ENCODE results near the gene DLL1.

The DLL1 gene

DNA sequence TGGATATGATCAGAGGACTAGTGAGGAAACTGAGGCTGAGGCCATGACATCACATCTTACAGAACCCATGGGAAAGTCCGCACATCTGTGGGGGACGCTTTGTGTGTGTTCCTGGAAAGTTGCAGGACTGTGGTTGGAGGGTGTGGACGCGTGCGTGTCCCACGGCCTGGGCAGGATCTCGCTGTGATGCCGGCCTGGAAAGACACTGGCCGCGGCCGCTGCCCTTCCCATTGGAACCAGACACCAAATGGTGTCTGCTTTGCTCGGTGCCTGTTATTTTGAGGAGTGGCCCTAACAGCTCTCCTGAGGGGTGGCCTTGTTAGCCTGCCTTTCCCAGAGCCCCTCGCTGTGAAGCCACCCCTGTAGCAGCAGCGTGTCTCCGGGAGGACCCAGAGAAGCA is 41.1 kb downstream of the DLL1 start:
- no peak for DNase-seq (ENCODE audit: low spot score)

DNA sequence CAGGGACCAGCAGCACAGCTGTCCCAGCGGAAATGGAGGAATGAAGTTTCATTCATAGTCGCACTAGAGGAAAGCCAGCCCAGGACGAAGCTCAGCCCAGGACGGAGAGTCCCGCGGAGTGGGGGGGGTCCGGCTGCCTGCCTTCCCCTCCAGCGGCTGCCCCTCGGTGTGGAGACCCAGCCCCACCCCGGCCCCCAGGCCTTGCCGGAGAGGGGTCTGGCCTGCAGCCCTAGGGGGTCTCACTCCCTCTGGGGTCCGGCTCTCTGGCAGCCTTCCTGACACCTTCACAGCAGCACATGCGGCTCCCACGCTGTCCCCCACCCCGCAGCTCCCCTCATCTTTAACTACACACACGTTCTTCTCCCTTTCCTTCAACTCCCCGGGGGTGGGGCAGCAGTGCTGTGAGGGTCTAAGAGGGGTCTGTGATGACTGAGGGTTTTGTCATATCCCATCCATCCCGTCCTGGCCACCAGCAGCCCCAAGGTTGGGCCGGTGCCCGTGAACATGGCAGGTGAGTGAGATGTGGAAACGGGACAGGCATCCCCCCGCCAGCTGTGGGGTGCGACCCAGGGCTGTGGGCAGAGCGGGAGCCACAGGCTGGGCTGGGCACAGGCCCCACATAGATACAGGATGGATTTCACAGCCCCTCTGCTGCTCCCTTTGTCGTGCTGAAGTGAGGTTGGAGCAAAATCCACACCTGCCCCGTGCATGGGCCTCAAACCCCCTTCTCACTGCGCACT is 41.8 kb downstream of the DLL1 start:
- no peak for DNase-seq (ENCODE audit: low spot score)

DNA sequence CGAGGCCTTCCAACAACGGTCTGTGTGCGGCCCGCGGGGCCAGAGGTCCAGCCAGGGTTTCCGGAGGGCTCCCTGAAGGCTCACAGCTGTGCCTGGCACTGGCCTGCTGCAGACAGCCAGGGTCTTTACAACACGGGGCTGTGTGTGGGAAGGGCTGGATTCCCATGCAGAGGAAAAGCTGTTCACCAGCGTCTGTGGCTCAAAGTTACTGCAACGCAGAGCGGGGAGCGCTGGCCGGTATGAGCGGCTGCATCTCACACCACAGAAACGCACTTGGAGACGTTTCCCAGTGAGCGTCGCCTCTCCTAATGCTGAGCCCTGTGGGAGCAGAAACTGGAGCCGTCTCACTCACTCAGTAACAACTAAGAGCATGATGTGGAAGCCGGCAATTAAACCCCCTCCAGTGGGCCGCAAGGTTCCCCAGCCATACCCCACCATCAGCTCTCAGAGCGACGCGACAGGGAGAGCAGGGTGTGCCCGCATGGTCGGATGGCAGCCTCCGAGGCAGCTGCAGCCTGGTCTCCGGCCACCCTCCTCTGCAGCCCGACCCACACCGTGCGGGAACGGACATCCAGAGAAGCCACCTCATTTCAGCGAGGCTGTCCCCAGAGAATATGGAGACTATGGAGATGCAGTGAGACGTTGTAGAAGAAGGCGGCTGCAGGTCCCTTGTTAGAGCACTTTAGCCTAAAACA is 42.6 kb downstream of the DLL1 start:
- no peak for DNase-seq (ENCODE audit: low spot score)

DNA sequence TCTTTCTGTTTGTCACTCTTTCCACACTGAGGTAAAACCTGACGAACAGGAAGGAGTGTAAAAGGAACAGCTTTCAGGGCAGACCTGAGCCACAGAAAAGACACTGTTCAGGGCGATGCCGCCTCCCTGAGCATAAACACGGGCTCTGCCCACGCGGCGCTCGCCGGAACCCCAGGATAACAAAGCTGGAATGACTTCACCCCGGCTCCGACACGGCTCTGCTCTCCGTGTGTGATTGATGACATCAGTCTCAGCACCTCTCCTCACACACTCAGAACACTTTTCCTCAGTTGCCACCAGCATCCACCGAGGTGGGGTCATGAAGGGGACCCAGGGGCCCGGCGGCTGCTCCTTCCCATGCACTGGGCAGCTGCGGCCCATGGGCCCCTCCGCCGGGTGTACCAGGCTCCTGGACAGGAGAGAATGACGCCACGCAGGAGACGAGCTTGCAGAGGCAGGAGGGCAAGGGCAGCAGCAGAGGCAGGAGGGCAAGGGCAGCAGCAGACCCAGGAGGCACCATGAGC is 43.6 kb downstream of the DLL1 start:
- DNase-seq (ENCODE audit: low spot score), result no peak

DNA sequence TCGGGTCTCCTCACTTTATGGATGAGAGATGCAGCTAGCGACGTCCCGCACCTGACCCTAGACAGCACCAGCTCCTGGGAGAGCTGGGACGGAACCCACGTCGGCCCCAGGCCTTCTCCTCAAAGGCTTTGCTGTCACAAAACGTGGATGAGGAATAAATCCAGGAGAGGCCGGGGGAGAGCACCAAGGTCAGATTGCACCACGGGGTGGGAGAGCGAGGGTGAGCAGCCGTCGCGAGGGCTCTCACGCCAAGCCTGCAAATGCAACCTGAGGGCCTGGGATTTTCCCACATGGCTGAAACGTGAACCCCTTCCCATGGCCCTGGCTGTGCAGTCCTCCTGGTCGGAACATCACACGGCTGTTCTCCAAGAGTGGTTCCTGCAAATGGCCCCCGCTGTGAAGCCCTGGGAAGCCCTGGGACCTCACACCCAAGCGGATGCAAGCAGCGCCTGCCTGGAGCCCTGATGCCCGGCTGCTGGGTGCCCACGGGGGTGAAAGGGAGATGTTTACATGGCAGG is 45.3 kb downstream of the DLL1 start:
- no peak for DNase-seq (ENCODE audit: low spot score)

DNA sequence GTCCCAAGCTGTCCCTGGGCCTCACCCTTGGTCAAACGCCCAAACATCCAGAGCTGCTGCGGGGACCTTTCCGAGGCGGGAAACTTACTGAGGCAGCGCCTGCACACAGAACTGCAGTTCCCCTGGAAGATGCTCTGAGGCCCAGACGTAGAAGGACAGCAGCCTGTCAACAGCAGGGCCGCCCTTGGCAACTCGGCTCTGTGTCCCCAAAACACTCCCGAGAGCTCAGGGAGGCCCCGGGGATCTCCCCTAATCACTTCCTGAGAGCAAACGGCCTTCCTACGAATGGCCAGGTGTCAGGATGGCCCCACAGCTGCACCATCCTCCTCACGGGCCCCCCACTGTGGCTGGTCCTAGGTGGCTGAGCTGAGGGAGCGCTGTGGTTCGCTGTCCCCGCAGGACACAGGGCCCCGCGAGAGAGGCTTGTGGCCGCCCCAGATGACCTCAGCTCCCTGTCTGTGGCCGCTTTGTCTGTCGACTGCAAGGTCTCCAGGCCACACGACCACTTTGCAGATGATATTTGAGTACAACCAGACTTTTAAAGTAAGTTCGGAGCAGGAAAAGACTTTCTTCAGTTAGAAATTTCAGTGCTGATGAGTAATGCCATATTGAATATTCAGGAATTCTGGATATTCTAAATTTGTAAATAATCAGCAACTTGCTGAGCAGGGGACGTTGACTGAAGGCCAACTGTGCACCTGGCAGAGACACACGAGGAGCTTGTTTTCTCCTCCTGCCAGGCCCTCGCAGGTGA is 46.0 kb downstream of the DLL1 start:
- DNase-seq (ENCODE audit: low spot score), result no peak

DNA sequence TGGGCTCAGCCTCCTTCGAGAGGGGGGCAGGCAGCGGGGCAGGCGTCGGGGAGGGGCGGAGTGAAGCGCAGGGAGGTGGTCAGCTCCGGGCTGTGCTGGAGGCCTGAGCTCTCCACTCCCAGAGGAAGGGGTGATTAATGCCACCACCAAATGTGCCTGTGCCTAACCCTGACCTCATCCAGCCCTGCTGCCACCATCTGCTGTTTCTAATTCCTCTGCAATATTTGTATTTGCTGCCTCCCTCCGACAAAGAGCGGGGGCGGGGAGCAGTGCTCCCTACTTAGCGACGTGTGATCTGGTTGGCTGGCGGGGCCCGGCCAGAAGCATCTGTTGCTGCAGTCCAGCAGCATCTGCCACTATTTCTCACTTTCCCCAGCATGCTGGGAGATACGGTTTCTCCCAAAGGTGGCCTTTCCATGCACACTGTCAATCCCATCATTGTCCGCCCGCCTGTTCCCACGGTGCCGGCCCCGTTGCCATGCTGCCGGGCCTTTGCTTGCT is 47.0 kb downstream of the DLL1 start:
- DNase-seq (ENCODE audit: low spot score), result no peak

DNA sequence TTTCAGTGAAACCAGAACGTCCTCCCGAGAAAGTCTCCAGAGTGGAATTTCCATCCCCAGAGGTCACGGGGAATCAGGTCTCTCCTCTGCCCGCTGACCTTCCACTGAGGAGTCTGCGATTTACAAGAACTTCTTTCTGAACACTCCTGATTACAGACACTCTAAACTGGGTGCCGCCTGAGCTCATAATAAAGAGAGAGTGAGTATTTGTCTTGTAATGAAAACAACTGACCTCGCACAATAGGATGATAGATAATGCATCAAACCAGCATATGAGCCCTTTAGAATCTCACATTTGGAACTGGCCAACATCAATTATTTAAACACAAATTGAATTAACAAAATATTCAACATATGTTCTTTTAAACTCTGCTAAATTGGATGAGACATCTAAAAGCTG is 47.5 kb downstream of the DLL1 start:
- no peak for DNase-seq (ENCODE audit: low spot score)

DNA sequence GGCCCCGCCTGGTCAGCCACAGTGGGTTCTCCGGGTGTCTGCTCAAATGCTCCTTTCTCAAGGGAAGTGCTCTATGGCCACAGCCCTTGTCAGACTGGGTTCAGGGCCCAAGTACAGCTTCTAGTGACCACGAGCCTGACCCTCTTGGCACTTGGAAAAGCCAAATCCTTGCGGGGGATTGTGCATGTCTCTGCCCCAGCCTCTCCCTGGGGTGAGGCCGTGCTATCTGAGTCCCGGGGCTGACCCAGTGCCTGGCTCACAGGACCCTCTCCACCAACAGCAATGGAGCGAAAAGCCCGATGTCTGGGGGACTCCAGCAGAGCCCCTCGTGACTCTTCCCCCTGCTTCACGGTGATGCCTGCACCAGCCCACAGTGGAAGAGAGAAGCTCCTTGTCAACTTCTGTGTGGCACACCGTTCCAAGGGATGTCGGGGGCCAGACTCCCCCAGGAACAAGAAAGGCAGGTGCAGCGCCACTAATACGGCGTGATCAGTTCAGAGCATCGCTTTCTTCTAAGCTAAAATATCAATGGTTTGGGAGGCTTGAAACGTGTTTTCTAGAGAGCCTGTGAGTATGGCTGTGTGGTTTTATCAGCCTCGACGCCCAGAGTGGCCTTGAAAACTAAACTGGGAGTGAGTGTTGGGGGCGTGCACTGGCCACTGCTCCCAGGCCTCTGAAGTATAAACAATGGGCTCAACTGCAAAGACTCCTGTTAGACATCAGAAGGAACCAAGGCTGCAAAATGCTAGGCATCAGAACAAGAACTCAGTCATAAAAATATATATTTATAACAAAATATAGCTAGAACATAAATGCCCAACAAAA is 51.9 kb downstream of the DLL1 start:
- DNase-seq (ENCODE audit: low spot score), result no peak

DNA sequence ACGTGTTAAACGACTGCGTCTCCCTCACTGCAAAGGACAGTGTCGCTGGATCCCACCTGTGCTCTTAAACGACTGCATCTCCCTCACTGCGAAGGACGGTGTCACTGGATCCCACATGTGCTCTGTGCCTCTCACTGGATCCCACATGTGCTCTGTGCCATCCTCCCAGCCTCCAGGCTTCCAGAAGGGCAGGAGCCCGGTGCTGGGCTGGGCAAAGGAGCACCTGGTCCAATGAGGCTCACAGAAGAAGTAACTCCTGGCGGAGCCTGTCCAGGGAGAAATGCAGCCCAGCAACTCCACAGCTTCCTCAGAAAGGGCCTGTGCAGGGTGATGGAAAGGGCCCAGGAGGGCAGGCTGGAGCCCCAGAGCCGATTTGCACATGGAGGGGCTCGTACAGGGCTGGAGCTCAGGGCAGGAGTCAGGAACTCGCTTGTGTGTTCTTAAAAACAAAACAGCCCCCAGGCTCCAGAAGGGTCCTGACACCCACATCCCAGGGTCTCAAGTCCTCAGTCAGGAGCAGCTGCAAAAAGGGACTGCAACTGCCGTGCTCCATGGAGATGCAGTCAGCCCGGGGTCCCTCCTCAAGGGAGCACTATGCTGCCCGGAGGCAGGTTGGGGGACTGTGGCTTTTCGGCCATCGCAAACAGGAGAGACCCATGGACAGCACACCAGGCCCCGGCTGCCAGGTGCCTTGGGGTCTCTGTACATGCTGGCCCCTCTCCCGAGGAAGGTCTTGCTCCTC is 52.7 kb downstream of the DLL1 start:
- no peak for DNase-seq (ENCODE audit: low spot score)

DNA sequence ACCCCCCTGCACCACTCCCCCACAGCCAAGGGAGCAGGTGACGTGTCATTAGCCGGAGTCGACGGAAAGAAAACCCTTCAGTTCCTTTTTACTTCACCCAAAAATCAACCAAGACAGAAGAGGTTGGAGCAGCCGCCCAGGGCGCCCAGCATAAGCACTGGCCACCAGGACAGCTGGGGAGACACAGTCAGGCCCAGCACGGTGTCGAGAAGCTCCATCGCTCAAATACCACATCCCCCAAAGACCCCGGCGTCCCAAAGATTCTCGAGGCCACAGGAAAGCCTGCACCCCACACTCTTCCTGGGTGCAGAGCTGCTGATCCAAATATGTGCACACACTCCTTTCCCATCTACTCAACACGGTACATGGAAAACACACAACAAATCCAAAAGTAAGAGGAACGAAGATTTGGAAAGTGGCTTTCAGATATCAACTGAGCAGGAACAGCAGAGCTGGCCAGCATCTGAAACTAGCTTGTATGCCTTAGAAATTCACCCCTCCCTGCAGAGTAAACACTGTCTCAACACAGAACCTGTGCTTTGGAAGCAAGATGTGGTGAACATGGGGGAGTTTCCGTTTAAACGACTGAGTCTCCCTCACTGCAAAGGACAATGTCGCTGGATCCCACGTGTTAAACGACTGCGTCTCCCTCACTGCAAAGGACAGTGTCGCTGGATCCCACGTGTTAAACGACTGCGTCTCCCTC is 54.6 kb downstream of the DLL1 start:
- DNase-seq (ENCODE audit: low spot score), result no peak

DNA sequence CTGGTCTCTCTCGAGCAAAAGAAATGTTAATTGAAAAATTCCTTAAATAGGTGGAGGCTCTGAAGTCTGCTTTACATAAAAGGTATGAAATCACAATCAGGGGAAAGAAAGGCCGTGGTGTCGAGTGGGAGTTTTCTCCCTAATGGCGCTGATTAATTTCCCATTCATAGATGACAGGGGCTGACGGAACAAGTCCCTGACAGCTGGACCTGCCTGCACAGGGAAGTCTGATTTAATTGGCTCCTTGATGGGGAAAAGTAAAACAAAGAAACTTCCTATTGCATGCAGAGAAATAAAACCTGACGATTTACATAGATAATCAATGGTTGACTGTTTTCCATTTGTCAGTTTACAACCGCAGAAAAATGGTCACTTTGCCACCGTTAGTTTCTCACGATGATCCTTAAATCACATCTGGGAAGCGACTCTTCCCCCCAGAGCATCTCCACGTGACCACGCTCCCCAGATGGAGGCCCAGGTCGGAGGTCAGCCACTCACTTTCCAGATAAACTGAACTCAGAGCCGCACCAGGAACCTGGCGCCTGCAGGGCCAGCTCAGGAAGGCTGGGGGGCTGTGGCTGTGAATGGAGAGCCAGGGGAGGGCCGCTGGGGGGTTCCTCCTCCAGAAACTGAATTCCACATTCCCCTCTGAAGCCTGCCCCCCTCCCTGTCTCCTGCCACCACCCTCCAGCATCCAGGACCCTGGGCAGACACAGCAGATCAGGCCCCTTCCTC is 55.3 kb downstream of the DLL1 start:
- DNase-seq (ENCODE audit: low spot score), result no peak

DNA sequence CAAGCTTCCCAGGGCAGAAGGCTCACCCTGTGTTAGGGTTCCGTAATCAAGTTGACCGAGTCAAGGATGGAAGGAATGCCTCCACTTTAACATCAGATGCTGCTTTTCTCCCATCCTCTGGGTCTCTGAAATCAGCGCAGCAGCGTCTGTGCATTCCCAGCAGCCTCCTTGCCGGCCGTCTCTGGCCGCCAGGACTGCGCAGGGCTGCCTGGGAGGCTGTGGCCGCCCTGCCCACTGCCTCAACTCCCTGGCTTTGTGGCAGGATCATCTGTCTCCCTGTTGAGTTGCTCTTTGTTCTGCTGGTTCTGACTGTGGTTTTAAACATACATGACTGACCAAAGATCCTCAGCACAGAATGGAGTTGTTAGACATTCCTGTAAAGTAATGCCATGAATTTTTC is 56.5 kb downstream of the DLL1 start:
- no peak for DNase-seq (ENCODE audit: low spot score)

DNA sequence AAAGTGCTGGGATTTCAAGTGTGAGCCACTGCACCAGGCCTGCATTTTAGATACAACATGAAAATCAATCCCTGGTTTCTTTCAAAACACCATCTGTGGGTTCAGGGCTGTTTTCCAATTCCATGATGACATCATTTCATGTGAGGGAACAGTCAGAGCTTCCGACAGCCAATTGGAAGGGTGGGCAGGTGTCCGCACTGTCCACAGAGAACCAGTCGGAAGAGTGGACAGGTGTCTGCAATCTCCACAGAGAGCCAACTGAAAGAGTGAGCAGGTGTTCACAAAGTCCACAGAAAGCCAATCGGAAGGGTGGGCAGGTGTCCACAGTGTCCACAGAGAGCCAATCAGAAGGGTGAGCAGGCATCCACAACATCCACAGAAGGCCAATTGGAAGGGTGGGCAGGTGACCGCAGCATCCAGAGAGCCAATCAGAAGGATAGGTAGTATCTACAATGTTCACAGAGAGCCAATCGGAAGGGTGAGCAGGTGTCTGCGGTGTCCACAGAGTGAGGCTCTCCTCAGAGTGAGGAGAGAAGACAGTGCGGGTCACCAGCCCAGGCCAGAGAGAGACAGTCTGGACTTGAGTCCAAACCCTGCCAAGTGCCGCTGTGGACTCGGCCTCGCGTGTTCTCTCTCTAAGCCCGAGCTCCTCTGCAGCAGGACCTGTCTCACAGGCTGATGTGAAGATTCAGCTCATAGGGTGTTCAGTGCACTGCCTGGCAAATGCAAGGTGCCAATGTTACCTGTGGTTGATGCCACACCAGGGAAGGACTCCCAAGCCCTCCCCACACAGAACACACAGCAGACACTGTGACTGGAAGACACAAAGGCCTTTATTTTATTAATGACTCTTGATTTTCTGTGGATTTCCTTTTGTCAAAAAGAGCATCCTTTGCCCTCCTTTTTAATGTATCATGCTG is 57.3 kb downstream of the DLL1 start:
- DNase-seq (ENCODE audit: low spot score), result no peak
